Adrenal gland (tissue), 12 donors: Measurements from ENCODE around the gene ISL2. TPM values are rescaled to one million over a fixed set of nuclear protein-coding genes. Genes with fewer than 3 reads are reported as not detected.

Experiments used
- DNase-seq, 7 donors: peaks; one replicate each; pipeline ENCODE4 v3.0.0-alpha.2; 2019 to 2020
- H3K27ac ChIP-seq, 5 donors: fragments of 200-600 bp; sonication (generic) in 4 of 5; 1 replicate in 3 of 5; 2 replicates in 2 of 5; pipeline versions ENCODE4 v1.5.1 to v1.8.0; 2016 to 2020; ENCODE audit warnings: mild to moderate bottlenecking in 1 of 5
- H3K27me3 ChIP-seq: fragments of 200-600 bp; 2 replicates; pipeline ENCODE4 v1.8.0; 2021
- H3K36me3 ChIP-seq, 2 donors: fragments of 200-600 bp; replicated peaks in 1 of 2; 1 replicate in 1 of 2; 2 replicates in 1 of 2; pipeline versions ENCODE4 v1.5.1 to v1.8.0; 2018 to 2022
- H3K4me1 ChIP-seq, 2 donors: fragments of 200-600 bp; replicated peaks in 1 of 2; 1 replicate in 1 of 2; 2 replicates in 1 of 2; pipeline versions ENCODE4 v1.5.1 to v1.8.0; 2018 to 2021
- H3K4me3 ChIP-seq, 4 donors: fragments of 200-600 bp; sonication (generic) in 3 of 4; one replicate each; pipeline ENCODE4 v1.5.1; 2016 to 2018
- H3K9me3 ChIP-seq, 3 donors: fragments of 200-600 bp; sonication (generic) in 1 of 3; replicated peaks in 1 of 3; 1 replicate in 2 of 3; 2 replicates in 1 of 3; pipeline versions ENCODE4 v1.5.1 to v1.8.0; 2016 to 2021
- CTCF ChIP-seq, 6 experiments: fragments of 450-650 bp in 4 of 6; fragments of 200-600 bp in 2 of 6; sonication (generic) in 1 of 6; IDR thresholded peaks; 1 replicate in 5 of 6; 2 replicates in 1 of 6; pipeline versions ENCODE4 v1.5.1 to v1.8.0; 2016 to 2021; ENCODE audit warnings: antibody characterized with exemption in 6 of 6, mild to moderate bottlenecking in 2 of 6, moderate library complexity in 1 of 6
- POLR2A ChIP-seq, 2 donors: fragments of 450-650 bp; IDR thresholded peaks; one replicate each; pipeline ENCODE4 v1.6.1; 2017; ENCODE audit warnings: antibody characterized with exemption in 2 of 2, mild to moderate bottlenecking in 2 of 2, moderate library complexity in 1 of 2
- WGBS, 4 donors: extraction: QIAGEN DNeasy Blood & Tissue Kit in 2 of 4; methylation state at CpG; one replicate each; pipeline versions ENCODE4 v1.1.5 to v1.1.7; 2013 to 2017; 5-methylcytosine and 5-hydroxymethylcytosine counted together
- intact Hi-C, 2 donors: fragments of 100-400 bp; cut with DNase I; formaldehyde crosslinking; loops; one replicate each; pipeline versions ENCODE4 v1.14.1 to v1.15.0; 2022 to 2023
- polyA plus RNA-seq, 3 donors: library from polyadenylated mRNA; stranded (reverse); fragments of 200-250 nt in 2 of 3; fragments of 350-450 nt in 1 of 3; fragmentation: Illumina TruSeq in 1 of 3; extraction: RNeasy Lipid Tissue Mini Kit (QIAGEN cat#74804) in 1 of 3; gene quantifications; one replicate each; pipeline ENCODE4 v1.2.3, GENCODE V29; 2013 to 2014
- total RNA-seq, 9 donors: library from RNA; depleted of rRNA in 4 of 9; stranded (reverse); fragments of >200 nt in 4 of 9; fragments of 120-200 nt in 1 of 9; fragmentation: NEBNext Ultra II Directional in 1 of 9; extraction: Animal tissue kit (Norgen Biotek cat#: 25700) in 1 of 9; gene quantifications; one replicate each; pipeline versions ENCODE4 v1.1.0 to v1.2.4, GENCODE V29; 2013 to 2023
- donor health status: healthy with polysubstance abuse.
- donor health status: Bipolar disorder and iron deficiency.
- donor health status: DM: yes; HTN: yes; CAD: no.
- donor health status: DM: no; HTN: no; CAD: no.
- donor health status: DM: no; HTN: no; CAD: no.
- donor health status: DM: yes; HTN: yes; CAD: no.

ISL2 gene
- total and polyA plus RNA-seq, 12 donors = 0.03 to 0.11 TPM; not detected in 10

GRCh38 chr15:76376029-76376428, 39.5 kb downstream of the ISL2 start:
- WGBS, 4 donors = 98 to 100% (median 99%) methylated on average over 1 to 3 of the region's 3 CpGs
- no peak for DNase-seq
- Histone ChIP-seq H3K36me3 (no peaks in the 10 kb centered on the region), H3K4me1 (no peaks in the 10 kb centered on the region), H3K27me3 (no peaks in the 10 kb centered on the region), H3K4me3 (no peak overlapping the region), H3K27ac (no peak overlapping the region), H3K9me3 (no peaks in the 10 kb centered on the region)
- intact Hi-C loops = no loop called here
- TF ChIP-seq POLR2A (IDR thresholded peaks at IDR 0.05) = no peak
- TF ChIP-seq CTCF (IDR thresholded peaks at IDR 0.05) = no peak

GRCh38 chr15:76376816-76377215, 40.2 kb downstream of the ISL2 start:
- no peaks in the 10 kb centered on the region for H3K27me3 ChIP-seq
- 89 to 94% (median 90%) methylated on average over 8 of the region's 8 CpGs for WGBS, 4 donors
- TF ChIP-seq POLR2A (IDR thresholded peaks at IDR 0.05) (no peak), CTCF (IDR thresholded peaks at IDR 0.05) (no peak)
- H3K4me3 ChIP-seq = no peak overlapping the region
- no peak overlapping the region for H3K27ac ChIP-seq
- intact Hi-C loops = no loop called here
- no peaks in the 10 kb centered on the region for H3K4me1 ChIP-seq
- H3K36me3 ChIP-seq = no peaks in the 10 kb centered on the region
- no peaks in the 10 kb centered on the region for H3K9me3 ChIP-seq
- DNase-seq = no peak

- H3K36me3 ChIP-seq = no peaks in the 10 kb centered on the region
- TF ChIP-seq CTCF (IDR thresholded peaks at IDR 0.05) (no peak), POLR2A (IDR thresholded peaks at IDR 0.05) (no peak)
- no peaks in the 10 kb centered on the region for H3K27me3 ChIP-seq
Observed at GRCh38 chr15:76377217-76377616, 40.6 kb downstream of the ISL2 start.

GRCh38 chr15:76377751-76378150, 41.2 kb downstream of the ISL2 start:
- Histone ChIP-seq H3K4me1 (no peaks in the 10 kb centered on the region), H3K27me3 (no peaks in the 10 kb centered on the region), H3K9me3 (no peaks in the 10 kb centered on the region), H3K4me3 (no peak overlapping the region), H3K27ac (no peak overlapping the region), H3K36me3 (no peaks in the 10 kb centered on the region)
- no peak for DNase-seq
- TF ChIP-seq POLR2A (IDR thresholded peaks at IDR 0.05) (no peak), CTCF (IDR thresholded peaks at IDR 0.05) (no peak)
- intact Hi-C loops = no loop called here

More at GRCh38 chr15:76377217-76377616, 40.6 kb downstream of the ISL2 start:
- no peaks in the 10 kb centered on the region for H3K4me1 ChIP-seq
- WGBS, 4 donors = 47 to 61% (median 58%) methylated on average over 2 of the region's 2 CpGs
- no peaks in the 10 kb centered on the region for H3K9me3 ChIP-seq
- H3K27ac ChIP-seq = no peak overlapping the region
- no peak overlapping the region for H3K4me3 ChIP-seq
- intact Hi-C loops = no loop called here
- no peak for DNase-seq
